Neuronal stem cell (in vitro differentiated cells): ENCODE data around the gene DCPS.
A peak's percentile ranks its signal among the peaks of the same experiment; 100 is the strongest.

Source experiments
- DNase-seq: peaks from one replicate; pipeline ENCODE4 v3.0.0-alpha.2; 2013; ENCODE audit warnings: low spot score
- H2AFZ ChIP-seq: one replicate; pipeline ENCODE4 v1.6.1; 2013; ENCODE audit warnings: mild to moderate bottlenecking, low read length, inconsistent platforms
- H2AK5ac ChIP-seq: 2 replicates; pipeline ENCODE4 v1.6.1; 2013; ENCODE audit warnings: low read depth, mild to moderate bottlenecking, inconsistent platforms, low read length, moderate library complexity, mixed read lengths
- H2BK120ac ChIP-seq: 2 replicates; pipeline ENCODE4 v1.6.1; 2013; ENCODE audit warnings: low read depth, mild to moderate bottlenecking, inconsistent platforms, low read length, moderate library complexity, mixed read lengths
- H2BK12ac ChIP-seq: one replicate; pipeline ENCODE4 v1.6.1; 2013; ENCODE audit warnings: low read length, inconsistent platforms
- H2BK15ac ChIP-seq: 2 replicates; pipeline ENCODE4 v1.6.1; 2013; ENCODE audit warnings: mild to moderate bottlenecking, low read length, inconsistent platforms, mixed read lengths
- H2BK5ac ChIP-seq: one replicate; pipeline ENCODE4 v1.6.1; 2013; ENCODE audit warnings: inconsistent platforms, mild to moderate bottlenecking, low read length, moderate library complexity
- H3K14ac ChIP-seq: one replicate; pipeline ENCODE4 v1.6.1; 2013; ENCODE audit warnings: low read length, inconsistent platforms
- H3K18ac ChIP-seq: 2 replicates; pipeline ENCODE4 v1.6.1; 2013; ENCODE audit warnings: low read length, inconsistent platforms
- H3K23ac ChIP-seq: 2 replicates; pipeline ENCODE4 v1.6.1; 2013; ENCODE audit warnings: low read depth, mild to moderate bottlenecking, mixed read lengths, low read length, inconsistent platforms; ENCODE audit not compliant: poor library complexity
- H3K27ac ChIP-seq: replicated peaks from 3 replicates; pipeline ENCODE4 v1.5.1; 2013; ENCODE audit warnings: low read length, inconsistent platforms
- H3K27me3 ChIP-seq, 3 experiments: 2 replicates each; pipeline ENCODE4 v1.6.1; 2013; ENCODE audit warnings: low read length in 3 of 3, mild to moderate bottlenecking in 2 of 3, inconsistent platforms in 1 of 3, low read depth in 1 of 3, mixed read lengths in 1 of 3, moderate library complexity in 1 of 3; ENCODE audit not compliant: control insufficient read depth in 3 of 3, insufficient read depth in 3 of 3
- H3K36me3 ChIP-seq, 2 donors: replicated peaks in 1 of 2; 2 replicates each; pipeline ENCODE4 v1.6.1; 2013; ENCODE audit warnings: low read length in 2 of 2; ENCODE audit not compliant: control insufficient read depth in 2 of 2, insufficient read depth in 2 of 2
- H3K4ac ChIP-seq: 2 replicates; pipeline ENCODE4 v1.6.1; 2013; ENCODE audit warnings: inconsistent platforms, mild to moderate bottlenecking, low read length, moderate library complexity
- H3K4me1 ChIP-seq, 2 donors: 1 replicate in 1 of 2; 2 replicates in 1 of 2; pipeline ENCODE4 v1.6.1; 2013; ENCODE audit warnings: low read length in 2 of 2, low read depth in 1 of 2; ENCODE audit not compliant: control insufficient read depth in 2 of 2, insufficient read depth in 1 of 2
- H3K4me2 ChIP-seq: one replicate; pipeline ENCODE4 v1.6.1; 2013; ENCODE audit warnings: mild to moderate bottlenecking, low read length, inconsistent platforms; ENCODE audit not compliant: insufficient read depth, poor library complexity, severe bottlenecking
- H3K4me3 ChIP-seq, 2 donors: 2 replicates each; pipeline ENCODE4 v1.5.1; 2013; ENCODE audit warnings: low read length in 2 of 2, mild to moderate bottlenecking in 2 of 2, inconsistent platforms in 1 of 2, moderate library complexity in 1 of 2
- H3K79me1 ChIP-seq: one replicate; pipeline ENCODE4 v1.6.1; 2013; ENCODE audit warnings: low read depth, mild to moderate bottlenecking, inconsistent platforms, low read length, moderate library complexity
- H3K9ac ChIP-seq: one replicate; pipeline ENCODE4 v1.6.1; 2013; ENCODE audit warnings: mild to moderate bottlenecking, low read depth, low read length, inconsistent platforms; ENCODE audit not compliant: poor library complexity
- H3K9me3 ChIP-seq, 2 donors: replicated peaks in 1 of 2; 2 replicates each; pipeline versions ENCODE3 to v1.6.1; 2013; ENCODE audit warnings: low read length in 2 of 2, mild to moderate bottlenecking in 2 of 2, inconsistent platforms in 1 of 2, low read depth in 1 of 2, mixed read lengths in 1 of 2, moderate library complexity in 1 of 2; ENCODE audit not compliant: control insufficient read depth in 2 of 2, insufficient read depth in 1 of 2
- H4K8ac ChIP-seq: one replicate; pipeline ENCODE4 v1.6.1; 2013; ENCODE audit warnings: low read depth, mild to moderate bottlenecking, inconsistent platforms, low read length, moderate library complexity
- H4K91ac ChIP-seq: one replicate; pipeline ENCODE4 v1.6.1; 2013; ENCODE audit warnings: low read length, low read depth, mild to moderate bottlenecking, inconsistent platforms; ENCODE audit not compliant: poor library complexity
- WGBS, 2 donors: extraction: QIAGEN DNeasy Blood & Tissue Kit; methylation state at CpG; one replicate each; pipeline ENCODE4 v1.1.7; 2013; ENCODE audit warnings: missing lambda C conversion rate in 2 of 2, mixed read lengths in 1 of 2; ENCODE audit not compliant: insufficient read length in 2 of 2, insufficient replicate concordance in 1 of 2; ENCODE audit errors: extremely low coverage in 2 of 2; 5-methylcytosine and 5-hydroxymethylcytosine counted together

The DCPS gene

DNA sequence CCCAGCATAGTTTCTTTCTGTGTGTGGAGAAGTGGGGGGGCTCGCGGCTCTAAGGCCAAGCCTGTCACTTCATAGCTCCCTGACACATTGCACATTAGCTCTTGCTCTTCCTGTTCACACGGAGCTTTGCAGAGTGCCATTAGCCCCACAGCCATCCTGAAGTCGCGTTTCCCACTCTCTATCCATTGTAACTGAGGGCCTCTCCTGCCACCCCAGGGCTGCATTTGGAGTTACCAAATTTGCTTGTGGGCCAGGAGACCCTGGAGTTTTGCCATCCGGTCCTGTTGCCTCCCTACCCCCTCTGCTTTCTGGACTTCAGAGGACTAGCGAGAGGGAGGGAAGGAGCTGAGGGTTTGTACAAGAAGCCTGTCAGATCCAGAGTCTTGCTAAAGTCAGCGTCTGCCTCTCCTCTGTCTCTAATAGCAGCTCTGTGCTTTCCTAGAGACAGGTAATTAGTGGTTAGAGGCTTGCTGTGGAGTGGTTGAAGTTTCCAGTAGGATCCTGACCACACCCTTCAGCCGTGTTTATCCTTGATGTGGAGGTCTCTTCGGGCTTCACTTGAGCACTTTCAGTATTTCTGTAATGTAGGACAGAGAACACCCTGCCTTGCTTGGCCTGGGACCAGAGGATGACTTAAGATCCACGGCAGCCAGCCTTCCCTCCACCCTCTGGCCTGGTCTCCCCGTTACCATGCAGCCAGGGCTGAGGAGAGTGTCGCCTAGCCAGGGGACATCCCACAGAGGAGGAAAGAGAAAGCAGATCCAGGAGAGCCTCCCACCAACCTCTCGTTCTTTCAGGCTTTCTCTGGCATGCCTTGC, 14.1 kb downstream of the DCPS start:
- no peaks in the 10 kb centered on the region for H3K79me1 ChIP-seq
- no peak overlapping the region for H2AK5ac ChIP-seq
- peaks cover 0 to 21% of the 10 kb centered on the region in 2 donors for H3K36me3 ChIP-seq
- no peak overlapping the region for H3K9ac ChIP-seq
- H4K91ac ChIP-seq, result no peak overlapping the region
- H3K23ac ChIP-seq, result no peak overlapping the region
- H3K14ac ChIP-seq, result peak overlapping the region; percentile 31
- no peak overlapping the region for H2BK12ac ChIP-seq
- H2BK15ac ChIP-seq, result no peak overlapping the region
- no peaks in the 10 kb centered on the region for H3K27me3 ChIP-seq
- H2BK120ac ChIP-seq, result no peak overlapping the region
- DNase-seq, result no peak
- peaks cover 4 to 9% of the 10 kb centered on the region in 2 donors for H3K4me1 ChIP-seq
- no peak overlapping the region for H2BK5ac ChIP-seq
- no peak overlapping the region for H3K4me2 ChIP-seq
- H3K18ac ChIP-seq, result peak overlapping the region; percentile 11
- no CpG with 5 or more reads among the region's 14 CpGs for WGBS, 2 donors
- H4K8ac ChIP-seq, result no peak overlapping the region
- H3K9me3 ChIP-seq, result peaks cover 0 to 4% of the 10 kb centered on the region in 2 donors
- no peak overlapping the region for H2AFZ ChIP-seq
- no peak overlapping the region for H3K4ac ChIP-seq
- no peak overlapping the region for H3K27ac ChIP-seq
- H3K4me3 ChIP-seq, result no peak overlapping the region

DNA sequence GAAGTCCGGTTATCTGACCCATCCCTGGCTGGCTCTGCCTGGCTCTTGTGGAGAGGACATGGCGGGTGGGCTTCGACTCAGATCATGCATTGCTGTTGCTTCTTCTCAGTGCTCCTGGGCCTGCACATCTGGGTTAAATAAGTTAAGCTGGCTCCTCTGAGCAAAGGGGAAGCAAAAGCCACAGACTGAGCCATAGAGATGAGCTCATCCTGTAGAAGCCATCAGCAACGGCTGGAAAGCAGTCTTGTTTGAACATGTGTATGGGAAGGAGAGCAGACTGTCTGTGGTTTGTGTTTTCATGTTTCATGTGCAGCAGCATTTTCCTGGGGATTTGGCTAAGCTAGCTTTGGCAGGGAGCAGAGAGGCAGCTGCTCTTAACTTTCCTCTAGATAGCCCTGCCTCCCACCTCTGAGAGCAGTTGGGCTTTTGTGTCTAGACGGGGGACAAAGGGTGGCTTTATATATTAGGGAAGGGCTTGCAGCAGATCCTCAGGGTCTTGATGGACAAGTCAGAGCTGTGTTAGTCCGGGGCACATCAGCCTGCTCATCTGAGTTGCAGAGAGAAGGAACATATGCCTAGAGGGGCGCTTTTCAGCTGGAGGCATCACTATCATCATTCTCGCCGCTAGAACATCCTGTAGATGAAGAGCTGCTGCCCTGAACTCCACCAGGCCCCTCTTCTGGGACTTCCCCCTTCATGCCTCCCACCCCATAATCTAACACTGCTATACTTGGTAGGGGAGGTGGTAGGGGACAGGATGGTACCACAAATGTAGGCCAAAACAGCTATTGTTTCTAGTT, 14.9 kb downstream of the DCPS start:
- Histone ChIP-seq H2AK5ac (no peak overlapping the region), H3K18ac (peak overlapping the region; percentile 11), H3K27me3 (no peaks in the 10 kb centered on the region), H2AFZ (no peak overlapping the region), H2BK120ac (no peak overlapping the region), H3K9me3 (peaks cover 0 to 4% of the 10 kb centered on the region in 2 donors), H2BK5ac (no peak overlapping the region), H3K4me1 (peaks cover 4 to 9% of the 10 kb centered on the region in 2 donors), H4K91ac (no peak overlapping the region), H2BK15ac (no peak overlapping the region), H2BK12ac (no peak overlapping the region), H3K4ac (no peak overlapping the region), H3K27ac (no peak overlapping the region), H3K14ac (peak overlapping the region; percentile 31), H3K79me1 (peaks cover 2% of the 10 kb centered on the region), H3K36me3 (peaks cover 0 to 15% of the 10 kb centered on the region in 2 donors), H3K4me2 (no peak overlapping the region), H4K8ac (no peak overlapping the region), H3K9ac (no peak overlapping the region), H3K4me3 (no peak overlapping the region), H3K23ac (no peak overlapping the region)
- DNase-seq, result no peak
- no CpG with 5 or more reads among the region's 9 CpGs for WGBS, 2 donors

DNA sequence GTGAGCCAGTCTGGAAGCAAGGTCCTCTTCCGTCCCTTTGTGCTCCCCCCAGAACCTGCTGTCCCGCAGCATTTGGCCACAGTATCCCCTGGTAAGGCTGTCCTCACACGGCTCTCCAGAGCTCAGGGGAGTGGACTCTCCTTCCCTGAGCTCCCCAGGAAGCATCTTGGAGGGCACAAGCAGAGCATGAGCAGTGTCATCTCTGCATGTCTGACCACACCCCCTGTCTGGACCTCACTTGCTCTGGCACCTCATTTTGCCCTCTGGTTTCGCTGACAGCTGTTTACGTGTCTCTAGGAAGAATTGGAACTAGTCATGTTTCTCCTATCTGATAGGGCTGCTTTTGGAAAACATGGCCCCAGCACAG, 15.5 kb downstream of the DCPS start:
- Histone ChIP-seq H3K27ac (no peak overlapping the region), H3K4me1 (peaks cover 4 to 9% of the 10 kb centered on the region in 2 donors)

DNA sequence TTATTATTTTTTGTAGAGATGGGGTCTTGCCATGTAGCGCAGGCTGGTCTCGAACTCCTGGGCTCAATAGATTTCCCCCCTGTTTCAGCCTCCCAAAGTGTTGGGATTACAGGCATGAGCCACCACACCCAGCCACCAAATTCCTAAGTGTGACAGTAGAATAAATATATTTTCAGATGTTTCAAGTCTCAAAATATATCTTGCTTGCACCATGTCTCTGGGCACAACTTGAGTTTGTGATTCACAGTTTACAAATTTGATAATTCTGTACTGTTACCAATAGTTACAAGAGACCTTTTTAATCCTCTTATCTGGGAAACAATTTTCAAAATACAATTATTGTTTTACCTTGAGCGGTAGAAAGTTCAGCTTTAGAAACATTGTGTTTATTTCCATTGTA, 19.1 kb downstream of the DCPS start:
- Histone ChIP-seq H3K9ac (no peak overlapping the region), H3K36me3 (no peaks in the 10 kb centered on the region), H3K9me3 (no peaks in the 10 kb centered on the region), H3K27ac (no peak overlapping the region), H3K27me3 (no peaks in the 10 kb centered on the region), H3K4me3 (no peak overlapping the region), H2BK12ac (no peak overlapping the region), H2AFZ (no peak overlapping the region), H3K14ac (no peak overlapping the region), H2BK15ac (no peak overlapping the region), H3K18ac (no peak overlapping the region), H3K4me1 (peaks cover 4 to 12% of the 10 kb centered on the region in 2 donors), H2BK120ac (no peak overlapping the region), H4K8ac (no peak overlapping the region), H2AK5ac (no peak overlapping the region), H3K79me1 (peaks cover 2% of the 10 kb centered on the region), H4K91ac (no peak overlapping the region), H3K4me2 (no peak overlapping the region), H3K23ac (no peak overlapping the region), H3K4ac (no peak overlapping the region), H2BK5ac (no peak overlapping the region)
- no peak for DNase-seq
- no CpG with 5 or more reads among the region's 3 CpGs for WGBS, 2 donors

More for the DNA sequence above, 15.5 kb downstream of the DCPS start:
- no peak overlapping the region for H3K4ac ChIP-seq
- H3K18ac ChIP-seq, result no peak overlapping the region
- no CpG with 5 or more reads among the region's 5 CpGs for WGBS, 2 donors
- H3K4me3 ChIP-seq, result no peak overlapping the region
- no peak overlapping the region for H3K9ac ChIP-seq
- H4K91ac ChIP-seq, result no peak overlapping the region
- H3K36me3 ChIP-seq, result peaks cover 0 to 9% of the 10 kb centered on the region in 2 donors
- no peak overlapping the region for H2BK15ac ChIP-seq
- H3K23ac ChIP-seq, result no peak overlapping the region
- H2AFZ ChIP-seq, result no peak overlapping the region
- no peaks in the 10 kb centered on the region for H3K9me3 ChIP-seq
- DNase-seq, result no peak
- H2AK5ac ChIP-seq, result no peak overlapping the region
- no peak overlapping the region for H2BK12ac ChIP-seq
- no peak overlapping the region for H2BK120ac ChIP-seq
- H2BK5ac ChIP-seq, result no peak overlapping the region
- no peak overlapping the region for H3K4me2 ChIP-seq
- H3K79me1 ChIP-seq, result peaks cover 2% of the 10 kb centered on the region
- H3K14ac ChIP-seq, result no peak overlapping the region
- no peak overlapping the region for H4K8ac ChIP-seq
- no peaks in the 10 kb centered on the region for H3K27me3 ChIP-seq
